ENCODE measurements around the gene MEOX1.
A peak's percentile ranks its signal among the peaks of the same experiment; 100 is the strongest.

MEOX1 gene

GRCh38 chr17:43679401-43679800 is 17.7 kb upstream of the MEOX1 start:
- DNase-seq = no peak

DNA sequence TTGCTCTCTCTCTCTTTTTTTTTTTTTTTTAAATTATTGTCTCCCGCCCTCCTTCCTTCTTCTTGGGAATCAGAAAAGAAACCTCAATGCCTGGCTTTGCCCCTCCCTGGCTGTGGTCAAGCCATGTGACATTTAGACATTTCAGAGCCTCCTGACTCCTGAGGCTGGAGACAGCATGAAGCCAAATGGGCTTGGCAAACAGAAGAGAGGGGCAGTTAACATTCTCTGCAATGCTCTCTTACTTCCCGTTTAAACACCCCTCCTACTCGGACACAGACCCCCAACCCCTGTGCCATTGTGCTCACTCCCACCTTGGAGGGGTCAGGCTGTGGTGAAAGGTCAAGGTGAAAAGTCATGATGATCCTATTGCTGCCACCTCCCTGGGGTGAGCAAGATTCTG is 14.7 kb upstream of the MEOX1 start:
- no peak for DNase-seq

DNA sequence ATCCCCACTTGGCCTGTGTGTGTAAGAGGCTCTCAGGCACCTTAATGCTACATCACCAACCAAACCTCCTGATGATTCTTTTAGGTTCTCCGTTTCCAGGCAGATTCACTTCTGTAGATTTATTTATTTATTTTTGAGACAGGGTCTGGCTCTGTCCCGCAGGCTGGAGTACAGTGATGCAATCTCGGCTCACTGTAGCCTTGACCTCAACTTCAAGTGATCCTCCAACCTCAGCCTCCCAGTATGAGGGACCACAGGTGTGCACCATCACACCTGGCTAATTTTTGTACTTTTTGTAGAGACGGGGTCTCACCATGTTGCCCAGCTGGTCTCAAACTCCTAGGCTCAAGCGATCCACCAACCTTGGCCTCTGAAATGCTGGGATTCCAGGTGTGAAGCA is 12.7 kb upstream of the MEOX1 start:
- no peak for DNase-seq

DNA sequence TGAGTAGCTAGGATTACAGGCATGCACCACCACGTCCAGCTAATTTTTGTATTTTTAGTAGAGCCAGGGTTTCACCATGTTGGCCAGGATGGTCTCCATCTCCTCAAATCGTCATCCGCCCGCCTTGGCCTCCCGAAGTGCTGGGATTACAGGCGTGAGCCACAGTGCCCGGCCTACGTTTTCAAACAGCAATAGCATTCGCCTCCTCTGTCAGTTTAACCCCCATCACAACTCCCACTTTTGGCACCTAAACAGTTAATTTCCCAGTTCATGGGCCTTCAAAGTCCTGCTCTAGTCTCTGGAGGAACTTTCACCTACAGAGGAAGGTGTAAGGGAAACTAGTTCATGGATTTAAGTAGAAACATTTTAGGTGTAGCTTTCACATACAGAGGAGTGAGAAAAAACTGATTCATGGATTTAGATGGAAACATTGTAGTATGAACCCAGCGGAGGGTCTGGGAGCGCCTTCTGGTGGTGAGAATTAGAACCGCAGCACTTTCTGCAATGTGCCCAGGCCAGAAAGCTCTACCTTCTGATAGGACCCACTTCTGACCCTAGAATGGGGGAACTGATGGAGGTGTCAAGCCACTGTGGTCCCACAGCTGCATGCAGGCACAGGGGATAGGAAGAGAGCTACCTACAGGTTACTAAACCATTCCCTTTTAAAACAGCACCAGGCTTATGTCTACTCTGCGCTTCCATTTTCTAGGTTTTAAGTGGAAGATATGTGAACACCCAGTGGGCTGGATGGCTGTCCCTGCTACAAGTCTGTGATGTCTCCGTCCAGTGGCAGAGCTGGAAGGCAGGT is 12.0 kb upstream of the MEOX1 start:
- DNase-seq = peak; percentile 30 to 78

DNA sequence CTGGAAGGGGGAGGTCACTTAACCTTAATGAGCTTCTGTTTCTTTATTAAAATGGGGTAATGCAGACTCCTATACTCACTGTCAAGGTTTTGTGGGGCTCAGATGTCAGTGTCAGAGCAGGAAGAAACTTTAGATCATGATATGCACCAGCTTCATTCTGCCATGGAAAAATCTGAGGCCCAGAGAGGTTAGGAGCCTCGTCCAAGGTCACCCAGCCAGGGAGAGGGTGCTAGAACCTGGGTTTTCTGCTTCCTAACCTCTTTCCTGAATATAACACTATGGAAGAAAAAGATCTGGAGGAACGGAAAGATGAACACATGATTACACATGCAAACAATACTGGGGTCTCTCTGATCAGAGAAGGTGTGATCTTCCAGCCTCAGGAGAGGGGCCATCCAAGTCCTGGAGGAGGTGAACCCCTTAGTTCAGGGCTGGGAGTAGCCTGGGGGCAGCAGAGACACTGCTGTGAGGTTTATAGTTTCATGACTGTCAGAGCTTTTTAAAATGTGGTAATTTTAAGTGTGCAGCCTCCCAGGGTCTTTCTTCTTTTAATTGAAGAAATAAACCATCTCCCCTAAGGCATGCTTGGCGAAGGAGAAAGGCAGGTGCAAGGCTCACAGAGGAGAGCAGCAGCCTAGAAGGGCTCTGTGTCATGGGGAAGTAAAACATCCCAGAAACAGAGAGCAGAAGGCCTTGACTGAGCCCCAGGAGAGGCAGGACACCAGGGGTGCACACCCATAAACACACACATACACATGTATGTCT is 10.2 kb upstream of the MEOX1 start:
- no peak for DNase-seq

- peak; percentile 49 to 58 for DNase-seq
These were observed 9.4 kb upstream of the MEOX1 start for GRCh38 chr17:43671031-43671692.

DNA sequence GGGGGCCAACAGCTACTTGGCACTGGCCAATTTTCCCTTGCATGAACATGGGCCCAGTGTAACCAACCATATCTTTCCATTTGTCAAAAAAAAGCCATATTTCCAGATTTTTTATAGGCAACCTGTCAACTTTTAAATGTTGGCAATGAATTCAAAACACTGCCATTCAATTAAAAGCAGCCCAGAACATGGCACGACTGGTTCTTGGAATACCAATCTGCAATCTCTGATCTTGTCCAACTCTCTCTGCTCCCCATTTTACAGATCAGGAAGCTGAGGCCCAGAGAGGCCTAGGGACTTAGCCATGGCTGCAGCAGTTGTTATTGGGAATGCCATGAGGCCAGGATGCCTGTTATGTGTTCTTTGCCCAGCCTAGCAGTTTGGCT is 8.9 kb upstream of the MEOX1 start:
- DNase-seq = no peak

DNA sequence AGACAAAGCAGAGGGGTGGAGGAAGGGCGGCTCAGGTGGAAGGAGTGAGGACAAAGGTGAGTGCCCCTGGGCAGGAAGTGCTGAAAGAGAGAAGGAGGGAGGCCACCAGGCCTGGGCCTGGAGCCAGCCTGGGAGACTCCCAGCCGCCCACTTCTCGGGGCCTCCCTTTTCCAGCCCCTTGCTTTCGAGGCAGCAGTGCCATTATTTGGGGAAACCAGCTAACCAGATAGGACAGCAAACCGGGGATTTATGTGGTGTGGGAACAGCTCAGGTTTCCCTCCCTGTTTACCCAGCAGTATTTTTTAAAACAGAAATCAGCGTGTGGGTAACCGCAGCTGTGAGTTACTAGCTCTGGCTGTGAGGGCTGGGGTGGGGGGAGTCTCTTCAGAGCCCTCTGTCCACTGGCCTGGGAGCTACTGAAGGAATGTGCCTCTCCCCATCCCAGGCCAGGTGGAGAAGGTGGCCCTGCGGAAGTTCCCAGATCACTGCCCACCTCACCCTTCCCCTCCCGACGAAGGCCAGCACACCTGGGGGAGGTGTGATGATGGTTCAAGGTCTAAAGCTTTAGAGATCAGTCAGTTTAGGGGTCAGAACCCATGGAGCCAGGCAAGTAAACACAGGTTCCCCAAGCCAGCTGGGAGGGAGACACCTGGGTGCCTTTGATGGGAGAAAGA is 8.4 kb upstream of the MEOX1 start:
- no peak for DNase-seq

- DNase-seq = no peak
These were observed 6.2 kb upstream of the MEOX1 start for GRCh38 chr17:43667947-43668348.

GRCh38 chr17:43667506-43667905 is 5.8 kb upstream of the MEOX1 start:
- DNase-seq = no peak

DNA sequence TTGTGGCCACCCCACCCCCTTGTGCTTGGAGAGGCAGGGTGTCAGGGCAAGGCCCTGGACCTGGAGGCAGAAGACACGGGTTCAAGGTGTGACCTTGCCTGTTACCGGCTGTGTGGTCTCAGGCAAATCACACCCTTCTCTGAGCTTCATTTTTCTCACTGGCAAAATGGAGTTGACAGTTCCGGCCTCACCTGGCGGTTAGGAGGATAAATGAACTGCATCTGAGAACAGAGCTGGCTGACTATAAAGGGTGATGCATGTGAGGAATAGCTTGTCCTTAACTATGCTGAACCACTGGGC is 4.2 kb upstream of the MEOX1 start:
- DNase-seq = no peak

GRCh38 chr17:43665084-43665936 is 3.6 kb upstream of the MEOX1 start:
- no peak for DNase-seq

DNA sequence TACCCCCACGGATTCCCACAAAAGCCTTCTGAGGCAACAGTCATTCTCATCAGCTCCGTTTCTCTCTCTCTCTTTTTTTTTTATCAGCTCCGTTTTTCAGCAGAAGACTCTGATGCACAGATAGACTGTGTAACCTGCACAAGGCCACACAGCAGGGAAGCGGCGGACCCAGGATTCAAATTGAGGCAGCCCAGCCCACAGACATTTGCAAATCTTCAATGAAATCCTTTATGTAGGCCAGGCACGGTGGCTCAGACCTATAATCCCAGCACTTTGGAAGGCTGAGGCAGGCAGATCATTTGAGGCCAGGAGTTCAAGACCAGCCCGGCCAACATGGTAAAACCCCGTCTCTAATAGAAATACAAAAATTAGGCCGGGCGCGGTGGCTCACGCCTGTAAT is 2.4 kb upstream of the MEOX1 start:
- DNase-seq = no peak

- no peak for DNase-seq
These were observed 1.7 kb upstream of the MEOX1 start for GRCh38 chr17:43663383-43663782.

DNA sequence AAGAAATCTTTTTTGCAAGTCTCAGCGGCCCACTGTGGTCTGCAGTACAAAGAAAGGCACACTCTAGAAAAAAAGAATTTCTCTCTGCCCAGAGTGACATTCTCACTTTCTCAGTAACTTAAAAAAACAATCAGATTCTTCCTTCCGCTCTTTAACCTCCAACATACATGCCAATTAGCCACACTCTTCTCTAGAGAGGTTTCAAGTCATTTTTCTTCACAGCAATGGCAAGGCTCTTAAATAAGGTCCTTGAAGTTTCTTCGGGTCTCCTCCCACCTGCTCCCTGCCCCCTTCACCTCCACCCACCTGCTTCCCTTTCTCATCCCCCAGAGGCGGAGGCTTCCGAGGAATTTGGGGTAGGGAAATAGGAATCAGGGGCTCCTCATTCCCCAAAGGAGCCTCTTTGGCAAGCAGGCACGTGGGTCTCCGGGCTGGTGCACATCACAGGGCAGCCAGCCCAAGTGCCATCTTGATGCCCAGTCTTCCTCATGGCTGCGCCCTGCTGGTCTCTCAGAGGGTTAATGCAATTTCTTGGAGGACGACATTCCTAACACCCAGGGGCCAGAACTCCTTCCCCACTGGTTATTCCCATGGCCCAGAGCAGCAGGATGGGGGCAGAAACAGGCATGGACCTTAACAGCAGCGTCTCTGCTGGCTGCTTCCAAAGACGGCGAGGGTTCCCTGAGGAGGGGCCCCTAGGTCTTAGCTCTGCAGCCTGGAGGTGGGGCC is 855 bp upstream of the MEOX1 start:
- DNase-seq = no peak

DNA sequence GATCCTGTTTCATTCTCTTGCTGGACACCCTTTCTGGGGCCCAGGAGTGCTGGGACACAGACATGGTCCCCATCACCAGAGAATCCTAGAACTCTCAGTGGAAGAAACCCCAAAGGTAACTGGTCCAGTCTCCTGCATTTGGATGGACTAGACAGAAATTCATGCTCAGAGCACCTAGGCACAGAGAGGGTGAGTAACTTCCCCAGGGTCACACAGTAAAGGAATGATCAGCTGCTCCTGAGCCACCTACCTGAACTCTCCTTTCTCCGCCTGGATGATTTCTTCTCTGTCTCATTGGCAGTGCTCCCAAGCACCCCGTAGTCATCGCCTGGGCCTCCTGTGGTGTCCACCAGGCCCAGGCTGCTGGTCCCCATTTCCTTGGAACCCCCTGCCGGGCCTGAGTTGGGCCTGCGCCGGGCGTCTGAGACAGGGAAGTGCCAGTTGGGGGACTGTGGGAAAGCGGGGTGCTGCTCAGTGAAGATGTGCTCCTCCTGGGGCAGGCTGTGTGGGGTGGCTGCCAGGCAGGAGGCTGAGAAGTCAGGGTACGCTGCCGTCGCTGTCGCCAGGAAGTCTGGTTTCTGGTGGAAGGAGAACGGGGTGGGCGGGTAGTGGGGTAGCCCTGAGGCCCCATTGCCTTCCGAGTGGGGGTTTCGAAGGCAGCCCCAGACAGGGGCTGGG is 767 bp downstream of the MEOX1 start:
- DNase-seq = no peak

DNA sequence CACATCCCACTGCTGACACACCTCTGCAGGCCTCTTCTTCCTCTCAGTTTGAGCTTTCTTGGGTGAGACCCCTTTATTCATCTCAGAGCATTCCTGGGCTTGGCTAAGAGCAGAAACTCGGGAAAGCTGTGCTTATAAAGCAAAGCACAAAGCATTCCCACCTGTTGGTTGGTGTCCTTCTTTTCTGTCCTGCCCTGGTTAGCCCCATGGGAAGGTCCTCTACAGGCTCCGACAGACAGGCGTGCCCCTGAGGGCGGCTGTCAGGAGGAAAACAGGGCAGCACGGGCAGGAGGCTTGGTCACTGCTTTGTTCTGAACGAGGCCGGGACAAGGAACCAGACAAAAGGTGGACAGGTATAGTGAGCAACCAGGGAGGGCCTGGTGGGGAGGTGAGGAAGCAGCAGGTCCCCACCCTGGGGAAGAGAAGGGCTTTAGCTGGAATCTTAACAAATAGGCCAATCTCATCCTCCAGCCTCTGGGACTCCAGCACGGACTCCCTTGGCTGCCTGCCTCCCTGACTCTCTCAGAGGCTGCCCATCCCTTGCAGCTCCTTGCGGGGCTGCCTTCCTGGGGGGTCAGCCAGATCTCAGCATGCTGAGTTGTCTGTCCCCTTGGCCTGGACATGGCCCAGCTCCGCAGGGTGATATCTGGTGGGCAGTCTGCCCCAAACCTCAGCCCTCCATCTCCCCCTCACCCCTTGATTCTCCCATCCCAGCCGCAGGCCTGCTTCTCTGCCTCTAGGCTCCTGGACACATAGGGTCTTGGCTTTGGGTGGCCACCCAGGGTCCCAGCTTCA is 1.7 kb downstream of the MEOX1 start:
- DNase-seq = no peak

DNA sequence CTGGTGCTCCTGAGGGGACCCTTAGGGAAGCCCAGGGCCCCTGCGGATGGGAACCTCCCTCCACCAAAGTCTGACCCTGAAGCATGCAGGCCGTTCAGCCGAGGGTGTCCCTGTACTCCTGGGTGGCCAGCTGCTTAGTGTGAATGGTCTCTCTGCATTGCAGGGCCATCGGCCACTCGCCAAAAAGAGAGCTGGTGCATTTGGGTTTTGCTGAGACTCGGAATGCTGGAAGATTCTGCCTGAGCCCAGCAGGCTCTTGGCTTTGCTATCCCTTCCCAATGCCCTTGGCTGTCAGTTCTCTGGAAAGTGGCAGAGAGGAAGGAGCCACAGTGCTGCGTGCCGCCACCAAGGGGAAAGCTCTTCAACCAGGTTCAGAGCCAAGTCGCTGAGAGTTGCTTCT is 2.8 kb downstream of the MEOX1 start:
- DNase-seq = no peak

DNA sequence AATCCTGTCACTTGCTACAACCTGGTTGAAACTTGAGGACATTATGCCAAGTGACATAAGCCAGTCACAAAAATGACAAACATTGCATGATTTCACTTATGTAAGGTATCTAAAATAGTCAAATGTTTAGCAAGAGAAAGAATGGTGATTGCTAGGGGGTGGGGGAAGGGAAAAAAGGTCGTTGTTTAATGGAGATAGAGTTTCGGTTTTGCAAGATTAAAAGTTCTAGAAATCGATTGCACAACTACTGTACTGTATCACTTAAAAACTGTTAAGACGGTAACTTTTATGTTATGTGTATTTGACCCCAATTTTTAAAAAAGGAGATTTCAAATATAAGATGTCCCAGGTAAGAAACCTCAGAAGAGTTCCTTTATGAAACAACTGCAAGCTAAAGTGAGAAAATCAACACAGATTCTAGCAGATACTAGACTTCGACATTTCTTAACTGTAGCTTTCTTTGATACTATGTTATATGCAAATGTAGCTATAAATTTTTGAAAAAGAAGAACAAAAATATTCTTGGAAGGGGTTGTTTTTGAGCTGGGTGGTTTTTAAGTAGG is 5.9 kb downstream of the MEOX1 start:
- DNase-seq = no peak

DNA sequence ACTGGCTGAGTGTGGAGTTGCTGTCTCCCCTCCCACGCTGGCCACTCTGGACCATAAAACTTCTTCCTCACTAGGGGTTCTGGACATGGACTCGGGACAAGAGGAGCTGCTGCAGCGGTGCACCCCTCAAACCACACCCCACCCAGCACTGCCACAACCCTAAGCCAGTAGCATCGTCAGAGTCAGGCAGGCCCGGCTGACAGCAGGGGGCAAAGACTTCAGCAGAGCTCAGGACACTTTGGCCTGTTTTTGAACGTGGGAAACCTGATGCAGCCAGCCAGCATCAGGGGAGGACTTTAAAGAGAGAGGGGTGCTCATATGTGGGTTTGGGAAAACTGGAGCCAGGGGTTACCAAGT is 9.6 kb downstream of the MEOX1 start:
- DNase-seq = no peak
